Measurements from ENCODE around the gene ASAP3.

Gene ASAP3

GRCh38 chr1:23451441-23451840 lies 32.5 kb downstream of the ASAP3 start:
- H3K4me3 ChIP-seq (ENCODE audit: low read length) = no peak overlapping the region
- H3K36me3 ChIP-seq (ENCODE audit: control insufficient read depth, low read length) = peaks cover 5% of the 10 kb centered on the region; the same call in 1 of the 2 replicates
- H3K9me2 ChIP-seq (replicated peaks; ENCODE audit: control insufficient read depth, low read length) = no peaks in the 10 kb centered on the region
- H3K4me2 ChIP-seq (ENCODE audit: low read length) = no peak overlapping the region
- H3K9me3 ChIP-seq (ENCODE audit: control insufficient read depth, insufficient read depth, low read length) = no peaks in the 10 kb centered on the region
- no peaks in the 10 kb centered on the region for H4K20me1 ChIP-seq (ENCODE audit: control insufficient read depth, insufficient read depth, low read depth, low read length)
- H3K4me1 ChIP-seq (ENCODE audit: control insufficient read depth, low read length) = no peaks in the 10 kb centered on the region
- H3K79me2 ChIP-seq (ENCODE audit: control insufficient read depth, low read length) = no peaks in the 10 kb centered on the region
- TF ChIP-seq CTCF (IDR thresholded peaks at IDR 0.05; ENCODE audit: low read depth, low read length, poor library complexity, severe bottlenecking) (no peak), EZH2phosphoT487 (IDR thresholded peaks at IDR 0.05; ENCODE audit: borderline replicate concordance, low read length) (no peak)
- no peaks in the 10 kb centered on the region for H3F3A ChIP-seq (ENCODE audit: control insufficient read depth, insufficient read depth)
- H3K27me3 ChIP-seq (ENCODE audit: control insufficient read depth, low read length) = no peaks in the 10 kb centered on the region
- no peak overlapping the region for H3K27ac ChIP-seq (ENCODE audit: low read depth, low read length)

GRCh38 chr1:23450894-23451293 lies 33.1 kb downstream of the ASAP3 start:
- no peaks in the 10 kb centered on the region for H3K27me3 ChIP-seq (ENCODE audit: control insufficient read depth, low read length)
- H3K9me2 ChIP-seq (replicated peaks; ENCODE audit: control insufficient read depth, low read length) = no peaks in the 10 kb centered on the region
- H4K20me1 ChIP-seq (ENCODE audit: control insufficient read depth, insufficient read depth, low read depth, low read length) = no peaks in the 10 kb centered on the region
- no peak overlapping the region for H3K4me2 ChIP-seq (ENCODE audit: low read length)
- H3K27ac ChIP-seq (ENCODE audit: low read depth, low read length) = no peak overlapping the region
- no peak overlapping the region for H3K4me3 ChIP-seq (ENCODE audit: low read length)
- no peaks in the 10 kb centered on the region for H3K79me2 ChIP-seq (ENCODE audit: control insufficient read depth, low read length)
- H3K4me1 ChIP-seq (ENCODE audit: control insufficient read depth, low read length) = no peaks in the 10 kb centered on the region
- TF ChIP-seq EZH2phosphoT487 (IDR thresholded peaks at IDR 0.05; ENCODE audit: borderline replicate concordance, low read length) (no peak), CTCF (IDR thresholded peaks at IDR 0.05; ENCODE audit: low read depth, low read length, poor library complexity, severe bottlenecking) (no peak)
- H3K36me3 ChIP-seq (ENCODE audit: control insufficient read depth, low read length) = peaks cover 5% of the 10 kb centered on the region; the same call in 1 of the 2 replicates
- no peaks in the 10 kb centered on the region for H3F3A ChIP-seq (ENCODE audit: control insufficient read depth, insufficient read depth)
- no peaks in the 10 kb centered on the region for H3K9me3 ChIP-seq (ENCODE audit: control insufficient read depth, insufficient read depth, low read length)

GRCh38 chr1:23449958-23450357 lies 34.0 kb downstream of the ASAP3 start:
- Histone ChIP-seq H3F3A (ENCODE audit: control insufficient read depth, insufficient read depth) (no peaks in the 10 kb centered on the region), H3K27ac (ENCODE audit: low read depth, low read length) (no peak overlapping the region), H3K9me3 (ENCODE audit: control insufficient read depth, insufficient read depth, low read length) (no peaks in the 10 kb centered on the region), H3K27me3 (ENCODE audit: control insufficient read depth, low read length) (no peaks in the 10 kb centered on the region), H3K9me2 (replicated peaks; ENCODE audit: control insufficient read depth, low read length) (no peaks in the 10 kb centered on the region), H3K36me3 (ENCODE audit: control insufficient read depth, low read length) (peaks cover 5% of the 10 kb centered on the region; the same call in 1 of the 2 replicates), H3K4me2 (ENCODE audit: low read length) (no peak overlapping the region), H4K20me1 (ENCODE audit: control insufficient read depth, insufficient read depth, low read depth, low read length) (no peaks in the 10 kb centered on the region), H3K4me1 (ENCODE audit: control insufficient read depth, low read length) (no peaks in the 10 kb centered on the region), H3K79me2 (ENCODE audit: control insufficient read depth, low read length) (no peaks in the 10 kb centered on the region), H3K4me3 (ENCODE audit: low read length) (no peak overlapping the region)
- no peak for TF ChIP-seq EZH2phosphoT487 (IDR thresholded peaks at IDR 0.05; ENCODE audit: borderline replicate concordance, low read length)
- TF ChIP-seq CTCF (IDR thresholded peaks at IDR 0.05; ENCODE audit: low read depth, low read length, poor library complexity, severe bottlenecking) = no peak
